Rectal smooth muscle tissue (tissue), 1 donor: Measurements from ENCODE around the gene AKR1C1.
"Not testable (repeated sequence)": the region's sequence is repeated elsewhere in the genome, so short reads cannot be mapped to it uniquely, and the experiment has no call there.

Experiments
- H3K27ac ChIP-seq: one replicate; pipeline ENCODE4 v1.7.0; 2013; ENCODE audit warnings: low read depth, low read length, inconsistent platforms
- H3K27me3 ChIP-seq: one replicate; pipeline ENCODE4 v1.7.0; 2013; ENCODE audit warnings: low read length; ENCODE audit not compliant: control insufficient read depth, insufficient read depth
- H3K36me3 ChIP-seq: one replicate; pipeline ENCODE4 v1.7.0; 2013; ENCODE audit warnings: low read length; ENCODE audit not compliant: control insufficient read depth, insufficient read depth
- H3K4me1 ChIP-seq: one replicate; pipeline ENCODE4 v1.7.0; 2013; ENCODE audit warnings: low read length; ENCODE audit not compliant: control insufficient read depth, insufficient read depth
- H3K4me3 ChIP-seq: one replicate; pipeline ENCODE4 v1.7.0; 2013; ENCODE audit warnings: low read length
- H3K9ac ChIP-seq: one replicate; pipeline ENCODE4 v1.7.0; 2013; ENCODE audit warnings: low read length

Gene AKR1C1

DNA sequence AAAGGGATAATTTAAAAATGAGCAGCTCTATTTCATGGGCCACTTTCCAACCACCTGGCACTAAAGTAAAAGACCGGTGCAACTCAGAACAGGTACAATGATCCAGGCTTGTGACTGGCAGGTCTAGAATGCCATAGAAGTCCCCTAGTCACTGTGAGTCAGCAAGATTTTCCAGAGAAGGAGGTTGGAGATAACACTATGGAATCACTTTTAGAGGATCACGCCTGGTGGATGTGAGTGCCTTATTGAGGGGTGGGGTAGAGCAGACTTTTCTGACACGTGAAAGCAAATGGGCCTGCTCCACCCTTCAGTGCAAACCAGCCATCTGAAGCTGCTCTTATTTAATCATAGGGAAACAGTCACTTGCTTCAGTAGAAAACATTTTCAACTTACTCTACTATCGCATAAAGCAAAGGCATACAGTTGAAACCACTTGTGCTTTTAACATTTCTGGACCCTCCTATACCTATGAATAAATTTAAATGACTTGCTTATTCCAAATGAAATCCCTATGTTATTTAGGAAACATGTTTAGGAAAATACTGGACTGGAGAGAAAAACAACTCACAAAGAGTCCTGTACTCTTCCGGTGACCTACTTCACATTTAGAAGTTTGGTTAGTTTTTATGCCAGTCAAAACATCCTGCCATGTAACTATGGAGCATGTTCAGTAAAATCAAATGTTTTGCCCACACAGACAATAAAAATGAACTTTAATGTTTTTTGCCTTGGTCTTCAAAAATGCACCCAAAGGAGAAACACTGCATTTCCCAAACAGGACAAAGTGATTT, 21.5 kb upstream of the AKR1C1 start:
- Histone ChIP-seq H3K4me3 (no peak overlapping the region), H3K27ac (no peak overlapping the region), H3K27me3 (no peaks in the 10 kb centered on the region), H3K9ac (no peak overlapping the region), H3K36me3 (no peaks in the 10 kb centered on the region), H3K4me1 (peaks cover 3% of the 10 kb centered on the region)

GRCh38 chr10:4942931-4943330, 20.3 kb upstream of the AKR1C1 start:
- H3K4me1 ChIP-seq, H3K36me3 ChIP-seq, H3K4me3 ChIP-seq, H3K27ac ChIP-seq, H3K9ac ChIP-seq, H3K27me3 ChIP-seq: not testable (repeated sequence)

DNA sequence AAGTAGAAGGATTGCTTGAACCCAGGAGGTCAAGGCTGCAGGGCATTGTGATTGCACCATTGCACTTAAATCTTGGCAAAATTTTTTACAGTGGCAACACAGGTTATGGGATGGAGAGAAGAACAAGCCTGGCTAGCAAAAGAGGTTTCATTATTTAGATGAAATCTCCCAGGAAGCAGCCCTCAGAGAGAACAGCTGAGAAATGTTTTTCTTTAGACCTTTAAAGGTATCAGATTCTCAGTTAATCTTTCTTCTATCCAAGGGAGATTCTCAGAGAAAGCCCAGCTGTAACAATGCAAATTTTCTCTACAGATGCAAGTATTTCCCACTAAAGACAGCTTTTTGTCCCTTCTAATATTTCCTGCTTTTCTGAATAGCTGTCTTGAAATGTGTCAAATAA, 19.8 kb upstream of the AKR1C1 start:
- not testable (repeated sequence) for H3K27me3 ChIP-seq, H3K36me3 ChIP-seq, H3K27ac ChIP-seq, H3K4me3 ChIP-seq, H3K9ac ChIP-seq
- H3K4me1 ChIP-seq, result peaks cover 10% of the 10 kb centered on the region

GRCh38 chr10:4943821-4944220, 19.4 kb upstream of the AKR1C1 start:
- Histone ChIP-seq H3K4me1 (peaks cover 12% of the 10 kb centered on the region), H3K9ac (no peak overlapping the region), H3K27ac (no peak overlapping the region), H3K4me3 (no peak overlapping the region), H3K27me3 (no peaks in the 10 kb centered on the region), H3K36me3 (no peaks in the 10 kb centered on the region)

DNA sequence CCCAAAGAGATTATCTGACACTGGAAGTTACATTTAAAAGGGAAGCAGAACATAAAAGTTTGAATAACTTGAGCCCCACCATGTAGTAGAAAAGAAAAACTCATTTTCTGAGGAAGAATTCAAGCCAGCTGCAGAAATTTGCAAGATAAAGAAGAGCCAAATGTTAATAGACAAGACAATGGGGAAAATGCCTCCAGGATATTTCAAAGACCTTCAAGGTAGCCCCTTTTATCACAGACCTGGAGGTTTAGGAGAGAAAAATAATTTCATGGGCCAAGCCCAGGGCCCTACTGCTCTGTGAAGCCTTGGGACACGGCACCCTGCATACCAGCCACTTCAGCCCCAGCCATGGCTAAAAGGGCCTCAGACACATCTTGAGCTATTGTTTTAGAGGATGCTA, 18.4 kb upstream of the AKR1C1 start:
- Histone ChIP-seq H3K36me3 (no peaks in the 10 kb centered on the region), H3K9ac (no peak overlapping the region), H3K4me3 (no peak overlapping the region), H3K27me3 (no peaks in the 10 kb centered on the region), H3K27ac (no peak overlapping the region), H3K4me1 (peaks cover 12% of the 10 kb centered on the region)

GRCh38 chr10:4945766-4946717, 17.2 kb upstream of the AKR1C1 start:
- no peak overlapping the region for H3K4me3 ChIP-seq

GRCh38 chr10:4947039-4947634, 16.1 kb upstream of the AKR1C1 start:
- H3K27ac ChIP-seq, result peak overlapping the region; percentile 52
- no peaks in the 10 kb centered on the region for H3K36me3 ChIP-seq
- peaks cover 12% of the 10 kb centered on the region for H3K4me1 ChIP-seq
- no peak overlapping the region for H3K9ac ChIP-seq
- no peak overlapping the region for H3K4me3 ChIP-seq
- H3K27me3 ChIP-seq, result no peaks in the 10 kb centered on the region

More at GRCh38 chr10:4945766-4946717, 17.2 kb upstream of the AKR1C1 start:
- H3K36me3 ChIP-seq, result no peaks in the 10 kb centered on the region
- no peak overlapping the region for H3K9ac ChIP-seq
- no peak overlapping the region for H3K27ac ChIP-seq
- no peaks in the 10 kb centered on the region for H3K27me3 ChIP-seq
- H3K4me1 ChIP-seq, result peaks cover 12% of the 10 kb centered on the region

DNA sequence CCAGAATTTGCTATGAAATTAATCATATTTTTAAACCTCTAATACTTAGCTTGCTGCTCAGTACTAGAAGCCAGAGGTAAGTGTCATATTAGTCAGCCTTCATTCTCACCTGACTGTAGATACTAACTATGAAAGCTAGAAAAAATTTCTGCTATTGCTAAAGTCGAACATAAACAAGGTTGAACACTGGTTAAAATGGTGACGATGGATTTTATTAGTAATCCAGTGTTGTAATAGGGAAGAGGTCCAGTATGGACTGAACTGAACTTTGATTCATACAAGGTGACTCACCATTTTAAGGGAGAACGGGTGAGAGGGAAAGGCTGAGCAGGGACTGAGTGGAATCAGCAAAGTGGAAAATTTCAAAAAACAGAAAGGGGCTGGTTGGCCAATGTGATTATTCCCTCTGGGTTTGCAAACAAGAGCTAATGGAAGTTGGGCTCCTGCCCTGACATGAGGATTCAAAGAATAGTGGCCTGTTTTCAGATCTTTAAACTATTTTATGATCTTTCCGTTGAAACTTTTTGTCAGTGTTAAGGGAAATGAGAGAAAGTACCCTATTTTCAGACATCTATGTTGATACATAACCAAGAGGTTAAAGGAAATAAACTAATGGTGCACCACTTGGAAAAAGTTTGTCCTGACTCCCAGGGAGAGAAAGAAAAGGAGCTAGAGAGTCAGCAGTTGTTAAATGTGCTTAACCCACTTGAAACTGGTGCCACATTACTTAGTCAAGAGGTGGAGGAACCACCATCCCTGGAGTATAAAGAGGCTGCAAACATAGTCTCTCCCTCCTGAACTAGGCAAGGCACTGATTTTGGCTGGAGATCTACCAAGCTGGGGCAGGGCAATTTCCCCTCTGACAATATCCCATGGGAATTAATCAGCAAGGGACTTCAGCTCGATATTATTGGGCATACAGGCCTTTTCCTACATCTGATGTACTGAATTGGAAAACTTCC, 15.3 kb upstream of the AKR1C1 start:
- Histone ChIP-seq H3K9ac (no peak overlapping the region), H3K27me3 (no peaks in the 10 kb centered on the region), H3K4me3 (no peak overlapping the region), H3K4me1 (peaks cover 12% of the 10 kb centered on the region), H3K27ac (peak overlapping the region; percentile 52), H3K36me3 (no peaks in the 10 kb centered on the region)

- not testable (repeated sequence) for H3K27ac ChIP-seq
These were observed 11.6 kb upstream of the AKR1C1 start for GRCh38 chr10:4951512-4952162.

DNA sequence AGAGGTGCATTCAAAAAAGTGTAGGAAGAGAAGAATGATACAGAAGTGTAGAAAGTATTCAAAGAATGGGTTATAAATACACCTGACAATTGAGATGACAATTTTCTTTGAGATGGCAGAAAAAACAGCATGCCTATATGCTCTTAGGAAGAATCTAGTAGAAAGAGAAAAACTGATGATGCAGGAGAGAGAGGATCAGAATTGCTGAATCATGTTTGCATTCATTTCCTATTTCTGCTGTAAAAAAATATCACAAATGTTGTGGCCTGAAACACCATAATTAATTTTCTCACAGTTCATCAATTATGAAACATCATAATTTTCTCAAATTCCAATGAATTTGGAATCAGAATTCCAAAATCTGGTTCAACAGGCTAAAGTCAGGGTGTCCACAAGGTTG, 9.8 kb upstream of the AKR1C1 start:
- Histone ChIP-seq H3K9ac (no peak overlapping the region), H3K36me3 (no peaks in the 10 kb centered on the region), H3K4me3 (no peak overlapping the region), H3K27me3 (no peaks in the 10 kb centered on the region), H3K4me1 (peaks cover 2% of the 10 kb centered on the region), H3K27ac (no peak overlapping the region)

More at GRCh38 chr10:4951512-4952162, 11.6 kb upstream of the AKR1C1 start:
- H3K36me3 ChIP-seq, H3K4me1 ChIP-seq, H3K4me3 ChIP-seq, H3K9ac ChIP-seq, H3K27me3 ChIP-seq: not testable (repeated sequence)

- H3K36me3 ChIP-seq, H3K4me1 ChIP-seq, H3K27me3 ChIP-seq, H3K4me3 ChIP-seq, H3K27ac ChIP-seq, H3K9ac ChIP-seq: not testable (repeated sequence)
These were observed 7.1 kb upstream of the AKR1C1 start for GRCh38 chr10:4956088-4956487.
